GM06990 (cell line): ENCODE measurements around the gene STARD13.

Experiments
- DNase-seq: peaks from one replicate; pipeline ENCODE4 v3.0.0-alpha.2; 2011; ENCODE audit not compliant: insufficient read length; ENCODE audit errors: extremely low read depth
- H3K27me3 ChIP-seq: replicated peaks from 2 replicates; pipeline ENCODE4 v1.6.0; 2011; ENCODE audit warnings: low read length; ENCODE audit not compliant: control insufficient read depth, insufficient read depth
- H3K36me3 ChIP-seq: 2 replicates; pipeline ENCODE4 v1.5.1; 2011; ENCODE audit warnings: low read length; ENCODE audit not compliant: control insufficient read depth, insufficient read depth
- H3K4me3 ChIP-seq: replicated peaks from 2 replicates; pipeline ENCODE4 v1.5.1; 2011; ENCODE audit warnings: low read depth, mild to moderate bottlenecking, control low read depth, low read length
- TF ChIP-seq, protein P1 (sequence below): IDR thresholded peaks from 2 replicates; pipeline ENCODE4 v1.5.1; 2011; ENCODE audit warnings: low read length, control low read depth, mild to moderate bottlenecking, inconsistent platforms; ENCODE audit not compliant: insufficient read depth, poor library complexity, severe bottlenecking

Gene STARD13

DNA sequence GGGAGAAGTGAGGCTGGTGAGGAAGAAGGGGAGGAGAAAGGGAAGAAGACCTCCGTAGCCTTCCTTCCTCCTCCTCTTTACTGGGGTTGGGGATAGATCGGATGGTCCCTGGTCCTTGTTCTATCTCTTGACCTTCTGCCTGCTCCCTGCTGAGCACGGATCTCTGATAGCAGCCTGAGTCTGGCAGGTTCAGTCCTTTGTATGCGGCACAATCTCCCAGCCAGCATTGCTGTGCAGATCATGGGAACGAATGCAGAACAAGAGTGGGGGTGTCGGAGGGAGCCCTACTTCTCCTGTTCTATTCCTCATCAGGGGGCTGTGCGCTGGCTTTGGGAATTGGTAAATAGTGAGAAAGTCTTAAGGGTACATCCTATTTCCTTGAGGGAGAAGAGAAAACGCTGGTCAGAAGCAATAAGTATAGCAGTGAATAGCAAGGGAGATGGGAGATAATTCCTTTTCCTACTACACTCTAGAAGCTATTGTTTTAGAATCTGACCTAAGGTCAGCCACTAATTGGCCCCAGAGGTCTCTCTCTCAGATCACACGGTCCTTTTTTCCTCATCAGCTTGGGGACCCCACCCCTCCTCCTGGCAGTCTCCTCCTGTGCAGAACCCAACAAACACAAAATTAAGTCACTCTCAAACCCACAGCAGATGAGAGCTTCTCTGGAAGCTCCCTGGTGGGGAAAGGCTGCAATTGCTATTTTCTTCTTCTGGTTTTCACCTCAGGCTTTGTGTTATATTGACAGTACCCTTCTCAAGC, 228.4 kb downstream of the STARD13 start:
- TF ChIP-seq, protein P1, sequence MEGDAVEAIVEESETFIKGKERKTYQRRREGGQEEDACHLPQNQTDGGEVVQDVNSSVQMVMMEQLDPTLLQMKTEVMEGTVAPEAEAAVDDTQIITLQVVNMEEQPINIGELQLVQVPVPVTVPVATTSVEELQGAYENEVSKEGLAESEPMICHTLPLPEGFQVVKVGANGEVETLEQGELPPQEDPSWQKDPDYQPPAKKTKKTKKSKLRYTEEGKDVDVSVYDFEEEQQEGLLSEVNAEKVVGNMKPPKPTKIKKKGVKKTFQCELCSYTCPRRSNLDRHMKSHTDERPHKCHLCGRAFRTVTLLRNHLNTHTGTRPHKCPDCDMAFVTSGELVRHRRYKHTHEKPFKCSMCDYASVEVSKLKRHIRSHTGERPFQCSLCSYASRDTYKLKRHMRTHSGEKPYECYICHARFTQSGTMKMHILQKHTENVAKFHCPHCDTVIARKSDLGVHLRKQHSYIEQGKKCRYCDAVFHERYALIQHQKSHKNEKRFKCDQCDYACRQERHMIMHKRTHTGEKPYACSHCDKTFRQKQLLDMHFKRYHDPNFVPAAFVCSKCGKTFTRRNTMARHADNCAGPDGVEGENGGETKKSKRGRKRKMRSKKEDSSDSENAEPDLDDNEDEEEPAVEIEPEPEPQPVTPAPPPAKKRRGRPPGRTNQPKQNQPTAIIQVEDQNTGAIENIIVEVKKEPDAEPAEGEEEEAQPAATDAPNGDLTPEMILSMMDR: peak; percentile 51
- no peak for DNase-seq
- Histone ChIP-seq H3K36me3 (no peaks in the 10 kb centered on the region), H3K4me3 (no peak overlapping the region), H3K27me3 (no peaks in the 10 kb centered on the region)

DNA sequence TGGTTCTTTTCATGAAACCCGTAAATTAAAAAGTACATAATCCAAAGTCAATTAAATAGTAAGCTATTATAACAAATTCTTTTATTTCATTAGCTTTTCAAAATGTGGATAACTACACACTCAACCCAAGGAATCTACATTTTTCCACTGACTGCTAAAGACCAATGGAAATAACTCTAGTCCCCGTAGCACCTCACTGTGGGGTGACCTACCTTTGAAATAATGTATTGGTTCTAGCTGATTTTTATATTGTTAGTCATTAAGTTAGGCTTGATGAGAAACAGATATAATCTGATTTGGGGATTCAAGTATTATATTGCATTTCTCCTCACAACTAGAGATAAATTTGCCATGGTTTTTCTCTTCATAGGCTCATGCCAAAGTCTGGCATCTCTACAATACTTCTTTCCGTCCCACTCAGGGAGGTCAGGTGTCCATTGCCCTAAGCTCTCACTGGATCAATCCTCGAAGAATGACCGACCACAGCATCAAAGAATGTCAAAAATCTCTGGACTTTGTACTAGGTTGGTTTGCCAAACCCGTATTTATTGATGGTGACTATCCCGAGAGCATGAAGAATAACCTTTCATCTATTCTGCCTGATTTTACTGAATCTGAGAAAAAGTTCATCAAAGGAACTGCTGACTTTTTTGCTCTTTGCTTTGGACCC, 232.0 kb downstream of the STARD13 start:
- Histone ChIP-seq H3K27me3 (no peaks in the 10 kb centered on the region), H3K4me3 (no peak overlapping the region), H3K36me3 (no peaks in the 10 kb centered on the region)
- DNase-seq: no peak
- TF ChIP-seq, protein P1: no peak
